Measurements from ENCODE around the gene FAM53B.

DNA sequence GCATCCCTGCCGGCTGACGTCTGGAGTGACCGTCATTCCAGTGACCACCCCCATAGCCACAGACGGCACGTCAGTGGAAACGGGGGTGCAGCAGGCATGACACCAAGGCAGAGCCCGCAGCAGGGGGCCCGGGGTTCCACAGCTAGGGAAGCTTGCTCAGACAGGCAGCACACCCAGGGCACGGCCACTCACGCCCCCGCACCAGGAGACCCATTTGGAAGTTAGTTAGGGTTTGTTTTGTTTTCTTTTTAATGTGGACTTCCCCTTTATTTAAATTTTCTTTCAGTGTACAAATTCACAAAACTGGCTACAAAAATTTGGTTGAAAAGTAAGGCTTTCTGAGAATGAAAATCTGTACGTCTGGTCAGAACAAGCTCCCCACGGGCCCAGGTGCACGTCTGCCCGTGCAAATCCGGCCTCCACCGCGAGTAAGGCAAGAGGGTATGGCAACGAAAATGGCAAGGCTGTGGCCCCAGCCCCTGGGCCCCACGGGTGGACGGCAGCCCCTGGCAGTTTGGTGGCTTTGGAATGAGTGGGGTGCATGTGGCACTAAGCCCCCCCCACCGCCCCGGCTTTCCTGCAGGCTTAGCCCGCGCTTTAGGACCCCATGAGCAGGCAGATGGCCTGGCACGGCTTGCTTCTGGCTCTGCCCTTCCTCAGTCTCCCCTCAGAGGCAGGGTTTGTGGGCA lies 124.2 kb downstream of the FAM53B start:
- TF ChIP-seq POLR2A (IDR thresholded peaks at IDR 0.05) (no peak), CTCF (IDR thresholded peaks at IDR 0.05) (no peak), POLR2AphosphoS5 (IDR thresholded peaks at IDR 0.05) (no peak), EP300 (IDR thresholded peaks at IDR 0.05) (no peak)
